CD4-positive, alpha-beta T cell treated with Interleukin-17A for 1 hour (primary cell): ENCODE results near the gene KCNIP4.

Source experiments
- DNase-seq: peaks from one replicate; pipeline ENCODE4 v3.0.0-alpha.2; 2020

The KCNIP4 gene

DNA sequence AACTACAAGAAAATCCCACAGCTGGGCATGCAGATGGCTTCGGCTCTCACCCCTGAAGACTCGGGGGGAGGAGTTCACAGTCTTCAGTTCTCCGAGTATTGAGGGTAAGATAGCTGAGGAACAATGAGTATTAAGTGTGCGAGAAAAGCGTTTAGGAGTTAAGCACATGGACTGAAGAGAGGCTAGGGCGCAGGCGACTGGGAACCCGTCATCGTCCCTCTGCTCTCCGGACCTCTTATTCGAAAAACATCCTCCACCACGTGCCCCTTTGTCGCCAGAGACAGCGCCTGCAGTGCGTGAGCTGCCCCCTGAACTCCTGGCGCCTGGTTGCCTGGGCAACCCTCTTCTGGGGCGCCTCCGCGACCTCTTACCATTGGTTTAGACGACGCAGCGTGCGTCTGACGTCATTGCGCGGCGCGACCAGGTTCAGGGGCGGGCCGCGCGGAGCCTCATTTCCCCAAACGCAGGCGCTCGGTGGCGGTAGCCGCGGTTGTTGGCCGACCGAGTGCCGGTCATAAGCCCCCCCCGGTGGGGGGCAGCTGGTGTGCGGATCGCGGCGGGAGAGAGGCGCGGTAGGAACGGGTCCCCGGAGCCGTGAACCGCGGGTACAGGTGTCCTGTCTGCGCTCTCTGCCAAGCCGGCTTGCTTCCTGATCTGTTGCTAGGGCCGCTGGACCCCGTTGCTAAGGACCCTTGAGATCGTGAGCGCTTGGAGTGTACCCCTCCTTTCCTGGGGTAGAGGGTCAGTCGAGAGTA is 1248.4 kb downstream of the KCNIP4 start, which contains the start of gene PACRGL:
TSS of gene PACRGL (plus strand) at position 452 of the 755 bp plus-strand sequence. CDS start 4,024 bp downstream, outside the sequence.
- DNase-seq = peak; percentile 92

DNA sequence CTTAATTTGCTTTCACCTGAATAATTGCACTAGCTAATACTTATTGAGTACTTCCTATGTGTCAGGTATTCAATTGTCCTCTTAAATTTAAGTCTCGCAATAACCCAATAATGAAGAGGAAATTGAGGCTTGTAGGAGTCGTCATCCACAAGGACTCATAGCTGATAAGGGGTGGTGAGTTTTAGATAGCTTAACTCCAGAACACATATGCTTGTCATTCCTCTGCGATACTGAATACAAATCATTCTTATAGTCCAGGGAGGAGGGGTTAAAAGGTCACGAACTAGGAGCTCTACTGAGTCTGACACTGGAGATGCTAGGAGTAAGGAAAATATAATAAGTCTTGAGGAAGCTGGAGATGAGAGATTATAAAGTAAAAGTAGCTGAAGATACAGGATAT is 1249.8 kb downstream of the KCNIP4 start:
- DNase-seq = no peak

DNA sequence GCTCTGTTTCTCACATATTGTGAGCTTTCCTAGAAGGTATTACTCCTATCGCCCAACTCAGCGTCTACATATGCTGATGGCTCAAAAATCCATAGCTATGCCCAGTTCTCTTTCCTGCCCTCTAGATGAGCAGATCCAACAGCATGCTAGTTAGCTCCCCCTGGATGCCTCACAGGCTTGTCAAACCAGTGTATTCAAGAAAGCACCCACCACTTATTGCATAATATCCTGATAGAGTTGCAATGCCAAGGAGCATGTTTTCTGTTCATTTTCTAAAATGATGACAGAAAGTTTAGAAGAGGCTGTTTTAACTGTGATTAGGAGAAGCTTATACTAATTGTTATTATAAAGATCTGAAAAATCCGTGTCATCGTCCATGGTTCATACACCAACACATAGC is 1250.2 kb downstream of the KCNIP4 start:
- DNase-seq = no peak

DNA sequence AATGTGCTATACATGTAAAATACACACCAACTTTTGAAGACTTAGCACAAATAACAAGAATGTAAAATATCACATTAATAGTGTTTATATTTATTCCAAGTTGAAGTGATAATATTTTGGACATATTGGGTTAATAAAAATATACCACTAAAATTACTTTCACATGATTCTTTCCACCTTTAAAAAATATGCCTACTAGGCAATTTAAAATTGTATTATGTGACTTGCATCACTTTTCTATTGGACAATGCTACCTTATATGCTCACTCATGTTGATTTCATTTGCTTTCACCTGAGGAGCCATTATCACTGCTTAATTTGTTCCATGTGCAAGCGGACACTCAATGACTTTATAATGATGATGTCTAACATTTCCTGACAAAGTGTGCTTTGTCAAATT is 1251.8 kb downstream of the KCNIP4 start:
- no peak for DNase-seq

DNA sequence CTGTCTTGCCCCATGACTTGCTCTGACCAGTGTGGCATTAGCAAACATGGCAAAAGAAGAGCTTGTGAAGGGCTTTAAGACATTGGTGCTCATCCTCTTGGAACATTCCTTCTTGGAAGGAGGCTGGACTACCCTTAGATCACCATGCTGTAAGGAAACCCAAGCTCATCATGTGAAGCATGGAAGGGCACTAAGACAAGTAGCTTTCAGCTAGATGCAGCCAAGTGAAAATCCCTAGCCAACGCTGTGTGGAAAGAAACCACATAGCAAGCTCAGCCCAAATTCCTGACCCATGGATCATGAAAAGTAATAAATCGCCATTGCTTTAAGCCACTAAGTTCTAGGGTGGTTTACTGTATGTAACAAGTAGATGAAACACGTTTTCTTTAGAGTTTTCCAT is 1260.7 kb downstream of the KCNIP4 start:
- DNase-seq = no peak

DNA sequence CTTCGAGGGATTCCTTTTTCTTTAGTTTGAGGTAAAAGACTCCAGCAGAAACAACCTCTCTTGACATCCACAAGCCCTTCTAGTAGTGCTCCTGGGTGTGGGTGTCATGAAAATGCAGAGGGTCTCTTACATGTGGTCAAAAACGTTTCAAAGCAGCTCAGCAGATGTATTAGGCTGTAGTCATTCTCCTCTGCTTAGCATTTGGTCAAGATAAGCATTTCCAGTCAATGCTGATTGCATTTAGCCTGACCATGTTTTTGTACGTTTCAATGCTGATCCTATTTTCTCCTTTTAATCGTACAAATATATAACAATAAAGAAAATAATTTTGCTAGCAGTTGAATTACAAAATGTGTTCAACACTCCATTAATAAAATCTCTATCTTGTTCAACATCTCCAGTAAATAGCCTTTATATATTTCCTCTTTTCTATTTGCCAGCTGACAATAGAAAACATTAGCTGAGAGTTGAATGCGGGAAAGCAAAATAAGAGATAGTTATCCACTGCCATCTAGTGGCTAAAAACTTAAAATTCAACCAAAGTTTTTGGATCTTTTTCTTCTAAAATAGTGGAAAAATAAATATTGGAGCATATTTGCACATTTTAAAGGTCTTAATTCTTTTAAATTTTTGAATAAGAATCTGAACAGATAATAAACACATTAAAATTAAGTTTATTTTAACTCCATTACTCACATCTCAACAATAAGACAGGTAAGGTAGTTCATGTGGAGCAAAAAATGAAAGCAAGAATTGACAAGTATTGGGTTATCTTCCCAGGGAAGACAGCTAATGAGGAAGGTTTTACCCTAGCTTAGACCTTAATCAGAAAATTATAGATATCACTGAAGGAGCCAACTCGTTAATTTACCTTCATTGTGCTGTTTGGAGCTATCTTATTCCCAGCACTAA is 1263.5 kb downstream of the KCNIP4 start:
- peak; percentile 38 for DNase-seq

DNA sequence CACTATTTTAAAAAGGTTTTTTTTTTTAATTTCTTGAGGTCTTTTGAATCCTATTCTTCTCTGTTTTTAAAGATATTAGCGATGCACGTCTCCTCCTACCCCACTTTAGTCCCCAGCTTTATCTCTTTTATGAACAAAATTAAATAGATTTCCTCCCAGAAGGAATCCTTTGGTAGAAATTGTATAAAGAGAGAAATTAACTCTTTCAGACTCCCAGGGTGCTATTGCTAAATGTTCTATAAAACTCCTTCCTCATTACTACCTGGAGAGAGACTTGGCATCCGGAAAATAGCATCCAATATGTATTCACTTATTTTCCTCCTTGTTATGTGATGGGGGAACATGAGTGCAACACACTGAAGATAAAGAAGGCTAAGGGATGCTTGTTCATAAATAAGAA is 1264.8 kb downstream of the KCNIP4 start:
- DNase-seq = no peak

DNA sequence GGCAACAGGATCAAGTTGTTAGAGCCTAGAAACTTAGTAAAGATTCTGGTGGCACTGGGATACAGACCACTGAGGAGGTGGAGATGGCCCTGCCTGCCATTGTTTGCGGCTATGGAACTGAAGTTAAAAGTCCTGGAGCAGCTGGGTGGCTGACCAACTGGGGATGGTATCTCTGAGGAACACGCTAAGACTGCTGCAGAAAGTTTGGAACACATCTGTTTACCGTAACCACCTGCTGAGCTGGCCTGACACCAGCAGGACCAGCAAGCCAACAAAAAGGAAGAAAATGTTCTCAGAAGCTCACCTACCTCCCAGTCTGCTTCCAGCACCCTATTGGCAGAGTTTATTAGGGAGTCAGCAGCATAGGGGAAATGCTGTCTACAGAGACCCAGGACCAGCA is 1265.7 kb downstream of the KCNIP4 start:
- no peak for DNase-seq

DNA sequence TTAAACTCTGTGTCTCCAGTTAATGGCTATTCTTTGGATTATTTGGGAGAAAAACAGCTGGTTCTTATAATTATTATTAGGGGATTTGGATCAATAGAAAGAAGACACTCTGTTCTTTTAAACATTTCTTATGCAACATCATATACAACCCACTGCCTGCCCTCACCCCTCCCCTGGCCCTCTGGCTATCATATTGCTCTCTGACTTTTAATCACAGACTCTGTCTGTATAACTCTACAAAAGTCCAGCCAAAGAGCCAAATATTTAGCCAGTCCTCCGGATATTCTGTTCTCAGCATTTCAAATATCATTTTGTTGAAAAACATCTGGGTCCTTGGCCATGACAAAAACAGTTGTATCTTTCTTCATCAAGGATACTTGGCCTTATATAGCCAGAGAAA is 1267.3 kb downstream of the KCNIP4 start:
- DNase-seq = no peak

DNA sequence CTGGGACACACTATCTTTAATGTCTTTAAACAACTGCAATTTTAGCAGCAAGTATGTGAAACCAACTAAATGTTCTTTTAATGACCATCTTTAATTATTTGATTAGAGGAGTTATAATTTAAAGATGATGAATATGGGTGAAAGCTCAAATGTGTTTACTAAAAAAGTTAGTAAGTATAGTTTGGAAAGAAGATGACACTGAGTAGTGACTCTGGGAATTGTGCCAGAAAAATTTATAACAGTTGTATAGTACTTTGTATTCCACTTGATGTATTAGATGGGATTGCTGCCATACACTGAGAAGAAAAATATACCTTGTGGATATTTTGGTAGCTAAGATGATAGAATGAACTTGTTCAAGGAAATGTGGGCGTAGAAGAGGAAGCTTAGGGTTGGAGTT is 1267.8 kb downstream of the KCNIP4 start:
- DNase-seq = no peak

DNA sequence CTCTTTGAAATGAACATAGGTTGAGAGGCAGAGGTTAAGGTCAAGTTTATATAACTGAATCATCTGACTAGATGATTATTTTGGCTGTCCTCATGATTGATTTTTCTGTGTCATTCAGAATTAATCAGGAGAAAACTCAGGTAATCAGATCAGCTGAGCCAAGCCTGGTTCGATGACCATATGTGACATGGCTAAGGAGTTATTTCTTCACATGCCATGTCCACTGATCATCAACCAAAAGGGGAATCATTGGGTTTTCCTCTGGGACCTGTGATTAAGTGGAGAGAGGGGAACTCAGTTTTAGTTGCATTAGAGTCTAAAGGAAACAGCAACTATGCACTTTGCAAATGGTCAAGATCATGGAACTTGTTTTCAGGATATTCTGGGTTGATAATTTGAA is 1268.6 kb downstream of the KCNIP4 start:
- no peak for DNase-seq
